ENCODE results near the gene TRIM42. TPM values are rescaled to one million over a fixed set of nuclear protein-coding genes. Genes with fewer than 3 reads are reported as not detected.

The TRIM42 gene
- total RNA-seq = not detected in 2 replicates

DNA sequence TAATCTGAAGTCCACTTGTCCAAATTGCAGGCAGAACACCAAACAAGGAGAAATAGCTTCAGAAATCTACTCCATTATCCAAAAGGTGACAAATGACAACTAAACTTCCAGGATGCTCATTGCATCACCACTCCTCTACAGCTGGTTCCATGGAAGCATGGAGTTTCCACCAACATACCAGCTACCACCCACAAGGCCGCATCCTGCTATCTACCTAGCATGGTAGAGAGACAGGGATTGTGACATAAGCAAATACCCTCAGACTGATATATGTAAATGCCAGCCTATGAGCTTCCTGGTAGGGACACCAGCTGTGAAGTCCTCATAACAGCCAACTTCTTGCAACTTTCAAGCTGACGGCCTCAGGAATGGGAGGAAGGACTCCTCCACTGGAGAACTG, at the start of gene TRIM42:
TSS of gene TRIM42 (plus strand) at position 301 of the 400 bp plus-strand sequence. CDS start 166 bp downstream, outside the sequence.

